ENCODE results near the gene CHMP1A.

The CHMP1A gene

GRCh38 chr16:89621698-89622409 lies 35.7 kb downstream of the CHMP1A start:
- no peak for TF ChIP-seq TAF1 (IDR thresholded peaks at IDR 0.05; ENCODE audit: borderline replicate concordance, insufficient read depth, low read length)
- no peak for TF ChIP-seq POLR2AphosphoS5 (IDR thresholded peaks at IDR 0.05; ENCODE audit: low read depth, low read length)
- no peak for TF ChIP-seq SIN3A (IDR thresholded peaks at IDR 0.05; ENCODE audit: borderline replicate concordance, insufficient read depth, low read length)
- TF ChIP-seq, protein P1, sequence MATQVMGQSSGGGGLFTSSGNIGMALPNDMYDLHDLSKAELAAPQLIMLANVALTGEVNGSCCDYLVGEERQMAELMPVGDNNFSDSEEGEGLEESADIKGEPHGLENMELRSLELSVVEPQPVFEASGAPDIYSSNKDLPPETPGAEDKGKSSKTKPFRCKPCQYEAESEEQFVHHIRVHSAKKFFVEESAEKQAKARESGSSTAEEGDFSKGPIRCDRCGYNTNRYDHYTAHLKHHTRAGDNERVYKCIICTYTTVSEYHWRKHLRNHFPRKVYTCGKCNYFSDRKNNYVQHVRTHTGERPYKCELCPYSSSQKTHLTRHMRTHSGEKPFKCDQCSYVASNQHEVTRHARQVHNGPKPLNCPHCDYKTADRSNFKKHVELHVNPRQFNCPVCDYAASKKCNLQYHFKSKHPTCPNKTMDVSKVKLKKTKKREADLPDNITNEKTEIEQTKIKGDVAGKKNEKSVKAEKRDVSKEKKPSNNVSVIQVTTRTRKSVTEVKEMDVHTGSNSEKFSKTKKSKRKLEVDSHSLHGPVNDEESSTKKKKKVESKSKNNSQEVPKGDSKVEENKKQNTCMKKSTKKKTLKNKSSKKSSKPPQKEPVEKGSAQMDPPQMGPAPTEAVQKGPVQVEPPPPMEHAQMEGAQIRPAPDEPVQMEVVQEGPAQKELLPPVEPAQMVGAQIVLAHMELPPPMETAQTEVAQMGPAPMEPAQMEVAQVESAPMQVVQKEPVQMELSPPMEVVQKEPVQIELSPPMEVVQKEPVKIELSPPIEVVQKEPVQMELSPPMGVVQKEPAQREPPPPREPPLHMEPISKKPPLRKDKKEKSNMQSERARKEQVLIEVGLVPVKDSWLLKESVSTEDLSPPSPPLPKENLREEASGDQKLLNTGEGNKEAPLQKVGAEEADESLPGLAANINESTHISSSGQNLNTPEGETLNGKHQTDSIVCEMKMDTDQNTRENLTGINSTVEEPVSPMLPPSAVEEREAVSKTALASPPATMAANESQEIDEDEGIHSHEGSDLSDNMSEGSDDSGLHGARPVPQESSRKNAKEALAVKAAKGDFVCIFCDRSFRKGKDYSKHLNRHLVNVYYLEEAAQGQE (IDR thresholded peaks at IDR 0.05; ENCODE audit: insufficient read depth in 1 of 2, low read depth in 2 of 2, low read length in 2 of 2): no peak
- no peak for TF ChIP-seq FOXP2 (optimal IDR thresholded peaks at IDR 0.05; ENCODE audit: borderline replicate concordance, extremely low read depth, extremely low read length, insufficient read depth)

- TF ChIP-seq, protein P1 (IDR thresholded peaks at IDR 0.05; ENCODE audit: insufficient read depth in 1 of 2, low read depth in 2 of 2, low read length in 2 of 2): no peak
- no peak for TF ChIP-seq FOXP2 (optimal IDR thresholded peaks at IDR 0.05; ENCODE audit: borderline replicate concordance, extremely low read depth, extremely low read length, insufficient read depth)
These were observed 36.3 kb downstream of the CHMP1A start for GRCh38 chr16:89621136-89621697.

GRCh38 chr16:89620406-89620841 lies 37.1 kb downstream of the CHMP1A start:
- no peak for TF ChIP-seq TAF1 (IDR thresholded peaks at IDR 0.05; ENCODE audit: borderline replicate concordance, insufficient read depth, low read length)
- no peak for TF ChIP-seq SIN3A (IDR thresholded peaks at IDR 0.05; ENCODE audit: borderline replicate concordance, insufficient read depth, low read length)
- no peak for TF ChIP-seq POLR2AphosphoS5 (IDR thresholded peaks at IDR 0.05; ENCODE audit: low read depth, low read length)

GRCh38 chr16:89619840-89620239 lies 37.7 kb downstream of the CHMP1A start:
- no peak for TF ChIP-seq POLR2AphosphoS5 (IDR thresholded peaks at IDR 0.05; ENCODE audit: low read depth, low read length)
- TF ChIP-seq, protein P1 (IDR thresholded peaks at IDR 0.05; ENCODE audit: insufficient read depth in 1 of 2, low read depth in 2 of 2, low read length in 2 of 2): no peak
- no peak for TF ChIP-seq FOXP2 (optimal IDR thresholded peaks at IDR 0.05; ENCODE audit: borderline replicate concordance, extremely low read depth, extremely low read length, insufficient read depth)
- no peak for TF ChIP-seq SIN3A (IDR thresholded peaks at IDR 0.05; ENCODE audit: borderline replicate concordance, insufficient read depth, low read length)
- no peak for TF ChIP-seq TAF1 (IDR thresholded peaks at IDR 0.05; ENCODE audit: borderline replicate concordance, insufficient read depth, low read length)

DNA sequence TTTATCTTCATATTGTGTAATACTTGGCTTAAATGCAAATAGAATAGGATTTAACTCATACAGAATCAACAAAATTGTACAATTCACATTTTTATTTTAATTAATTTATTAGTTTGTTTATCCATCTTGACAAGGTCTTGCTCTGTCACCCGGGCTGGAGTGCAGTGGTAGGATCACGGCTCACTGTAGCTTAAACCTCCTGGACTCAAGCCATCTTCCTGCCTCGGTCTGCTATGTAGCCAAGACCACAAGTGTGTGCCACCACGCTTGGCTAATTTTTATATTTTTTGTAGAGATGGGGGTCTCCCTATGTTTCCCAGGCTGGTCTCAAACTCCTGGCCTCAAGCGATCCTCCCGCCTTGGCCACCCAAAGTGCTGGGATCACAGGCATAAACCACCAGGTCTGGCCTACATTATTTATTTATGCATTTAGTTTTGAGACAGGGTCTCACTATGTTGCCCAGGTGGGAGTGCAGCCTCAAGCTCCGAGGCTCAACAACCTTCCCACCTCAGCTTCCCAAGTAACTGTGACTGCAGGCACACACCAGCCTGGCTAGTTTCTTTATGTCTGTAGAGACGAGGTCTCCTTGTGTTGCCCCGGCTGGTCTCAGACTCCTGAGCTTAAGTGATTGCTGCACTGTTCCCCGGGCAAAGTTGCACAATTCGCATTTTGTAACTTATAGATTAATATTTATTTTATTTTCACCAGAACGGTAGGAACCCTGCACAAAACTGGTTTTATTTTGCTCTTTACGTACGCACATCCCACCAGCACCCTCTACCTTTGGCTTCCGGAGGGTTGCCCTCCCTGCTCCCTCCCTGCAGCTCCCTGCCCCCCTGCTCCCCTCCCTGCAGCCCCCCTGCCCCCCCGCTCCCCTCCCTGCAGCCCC lies 39.2 kb downstream of the CHMP1A start:
- no peak for TF ChIP-seq POLR2AphosphoS5 (IDR thresholded peaks at IDR 0.05; ENCODE audit: low read depth, low read length)

GRCh38 chr16:89617036-89617435 lies 40.5 kb downstream of the CHMP1A start:
- TF ChIP-seq, protein P1 (IDR thresholded peaks at IDR 0.05; ENCODE audit: insufficient read depth in 1 of 2, low read depth in 2 of 2, low read length in 2 of 2): no peak
- TF ChIP-seq TAF1 (IDR thresholded peaks at IDR 0.05; ENCODE audit: borderline replicate concordance, insufficient read depth, low read length) (no peak), SIN3A (IDR thresholded peaks at IDR 0.05; ENCODE audit: borderline replicate concordance, insufficient read depth, low read length) (no peak), POLR2AphosphoS5 (IDR thresholded peaks at IDR 0.05; ENCODE audit: low read depth, low read length) (no peak), FOXP2 (optimal IDR thresholded peaks at IDR 0.05; ENCODE audit: borderline replicate concordance, extremely low read depth, extremely low read length, insufficient read depth) (no peak)

All from PFSK-1 (cell line).